DMS 273 treated with DMSO at 0.1 percent for 48 hours (cell line): ENCODE data around the gene ATXN7L1.

Experiments used
- DNase-seq: peaks from one replicate; lab custom pipeline; 2025; lab: John Stamatoyannopoulos, UW

ATXN7L1 gene

GRCh38 chr7:105827151-105827875 lies 49.1 kb downstream of the ATXN7L1 start:
- no peak for DNase-seq

DNA sequence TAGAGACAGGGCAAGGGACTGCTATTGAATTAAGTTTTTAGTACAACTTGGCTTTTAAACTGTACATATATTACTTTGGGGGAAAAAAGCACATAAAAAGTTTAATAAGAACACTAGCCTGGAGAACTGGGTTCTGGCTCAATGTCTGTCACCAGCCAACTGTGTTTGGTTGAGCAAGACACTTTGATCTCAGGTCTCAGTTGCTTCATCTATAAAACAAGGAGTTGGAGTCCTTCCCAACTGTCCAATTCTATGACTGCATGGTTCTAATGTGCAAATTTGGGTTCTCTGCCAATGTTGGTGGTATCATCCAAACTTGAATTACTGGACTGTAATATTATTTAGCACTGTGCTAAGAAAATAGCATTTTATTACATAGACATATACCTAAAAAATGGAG lies 50.3 kb downstream of the ATXN7L1 start:
- DNase-seq, result no peak

GRCh38 chr7:105825371-105825770 lies 51.0 kb downstream of the ATXN7L1 start:
- no peak for DNase-seq

GRCh38 chr7:105822806-105823205 lies 53.6 kb downstream of the ATXN7L1 start:
- DNase-seq, result no peak

- DNase-seq, result no peak
Measured at GRCh38 chr7:105821527-105821926, 54.9 kb downstream of the ATXN7L1 start.

DNA sequence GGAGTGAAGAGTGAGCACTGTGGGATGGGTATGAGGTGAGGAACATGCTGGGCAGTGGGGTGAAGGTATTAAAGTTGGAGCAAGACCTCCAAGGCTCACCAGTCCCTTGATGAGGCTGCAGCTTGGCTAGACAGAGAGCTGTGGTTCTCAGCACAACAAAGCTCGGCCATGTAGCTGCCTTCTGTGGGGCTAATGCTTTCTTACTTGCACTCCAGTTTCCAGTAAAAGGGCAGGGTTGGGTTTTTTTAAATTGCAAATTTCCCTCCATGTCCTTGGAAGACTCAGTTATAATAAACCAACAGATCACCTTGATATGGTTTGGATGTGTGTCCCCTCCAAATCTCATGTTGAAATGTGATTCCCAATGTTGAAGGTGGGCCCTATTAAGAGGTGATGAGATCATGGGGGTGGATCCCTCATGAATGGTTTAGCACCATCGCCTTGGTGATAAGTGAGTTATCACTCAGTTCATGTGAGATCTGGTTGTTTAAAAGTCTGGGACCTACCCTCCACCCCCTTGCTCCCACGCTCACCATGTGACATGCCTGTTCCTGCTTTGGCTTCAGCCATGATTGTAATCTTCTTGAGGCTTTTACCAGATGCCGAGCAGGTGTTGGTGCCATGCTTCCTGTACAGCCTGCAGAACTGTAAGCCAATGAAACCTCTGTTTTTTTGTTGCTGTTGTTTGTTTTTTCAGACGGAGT lies 55.9 kb downstream of the ATXN7L1 start:
- no peak for DNase-seq

DNA sequence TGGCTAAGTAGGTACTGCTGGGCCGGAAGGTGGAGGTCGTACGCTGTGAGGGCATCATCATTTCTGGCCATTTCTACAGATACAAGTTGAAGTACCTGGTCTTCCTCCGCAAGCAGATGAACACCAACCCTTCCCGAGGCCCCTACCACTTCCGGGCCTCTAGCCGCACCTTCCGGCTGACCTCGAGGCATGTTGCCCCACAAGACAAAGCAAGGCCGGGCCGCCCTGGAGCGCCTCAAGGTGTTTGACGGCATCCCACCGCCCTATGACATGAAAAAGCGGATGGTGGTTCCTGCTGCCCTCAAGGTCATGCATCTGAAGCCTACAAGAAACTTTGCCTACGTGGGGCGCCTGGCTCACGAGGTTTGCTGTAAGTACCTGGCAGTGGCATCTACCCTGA lies 56.8 kb downstream of the ATXN7L1 start:
- no peak for DNase-seq

GRCh38 chr7:105816954-105817615 lies 59.3 kb downstream of the ATXN7L1 start:
- no peak for DNase-seq

DNA sequence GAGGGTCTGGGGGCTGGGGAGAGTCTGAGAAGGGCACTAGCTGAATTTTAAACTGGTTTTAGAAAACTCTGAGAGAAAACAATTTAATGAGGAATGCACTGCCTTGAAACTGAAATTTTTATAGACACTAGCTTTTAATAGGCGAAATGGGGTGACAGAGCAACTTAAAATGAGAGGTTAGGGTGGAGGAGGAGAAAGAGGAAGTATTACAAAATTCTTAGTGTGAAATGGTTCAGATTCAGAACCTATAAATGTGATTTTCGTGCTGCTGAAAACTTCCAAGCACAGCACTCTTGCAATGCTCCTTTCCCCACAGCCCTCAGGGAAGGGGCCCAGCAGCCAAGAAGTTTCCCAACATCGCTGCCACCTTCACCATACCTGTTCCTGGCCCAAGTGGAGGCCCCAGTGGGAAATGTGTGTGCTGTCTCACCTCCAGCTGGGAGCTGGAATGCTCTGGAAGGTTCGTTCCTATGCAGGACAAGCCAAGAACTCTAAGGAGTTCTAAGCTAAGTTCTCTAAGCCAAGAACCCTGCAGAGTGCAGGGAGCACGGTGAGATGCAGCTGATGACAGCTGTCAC lies 60.0 kb downstream of the ATXN7L1 start:
- DNase-seq, result no peak

GRCh38 chr7:105815576-105815975 lies 60.8 kb downstream of the ATXN7L1 start:
- no peak for DNase-seq

- no peak for DNase-seq
Measured at GRCh38 chr7:105814481-105814880, 61.9 kb downstream of the ATXN7L1 start.

DNA sequence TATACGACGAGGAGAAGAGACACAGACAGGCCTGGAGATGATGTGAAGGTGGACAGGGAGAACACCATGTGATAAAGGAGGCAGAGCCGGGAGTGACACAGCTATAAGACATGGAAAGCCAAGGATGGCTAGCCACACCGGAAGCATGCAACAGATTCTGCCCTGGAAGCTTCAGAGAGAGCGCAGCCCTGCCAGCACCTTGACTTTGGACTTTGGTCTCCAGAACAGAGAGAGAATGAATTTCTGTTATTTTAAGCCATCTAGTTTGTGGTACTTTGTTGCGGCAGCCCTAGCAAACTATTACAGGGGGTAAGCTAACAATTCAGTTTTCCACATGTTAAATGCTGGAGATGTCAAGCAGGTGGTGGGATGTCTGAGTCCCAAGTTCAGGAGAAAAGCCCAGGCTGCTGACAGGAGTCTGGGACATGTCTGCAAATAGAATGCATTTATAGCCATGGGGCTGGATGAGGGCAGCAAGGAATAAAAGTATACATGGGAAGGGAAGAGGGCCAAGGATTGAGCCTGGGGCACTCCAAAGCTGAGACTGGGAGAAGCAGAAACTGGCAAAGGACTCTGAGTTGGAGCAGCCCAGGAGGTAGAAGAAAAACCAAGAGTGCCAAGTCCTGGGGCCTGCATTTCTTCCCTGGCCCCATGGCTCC lies 65.1 kb downstream of the ATXN7L1 start:
- no peak for DNase-seq

- no peak for DNase-seq
Measured at GRCh38 chr7:105810556-105810955, 65.8 kb downstream of the ATXN7L1 start.

DNA sequence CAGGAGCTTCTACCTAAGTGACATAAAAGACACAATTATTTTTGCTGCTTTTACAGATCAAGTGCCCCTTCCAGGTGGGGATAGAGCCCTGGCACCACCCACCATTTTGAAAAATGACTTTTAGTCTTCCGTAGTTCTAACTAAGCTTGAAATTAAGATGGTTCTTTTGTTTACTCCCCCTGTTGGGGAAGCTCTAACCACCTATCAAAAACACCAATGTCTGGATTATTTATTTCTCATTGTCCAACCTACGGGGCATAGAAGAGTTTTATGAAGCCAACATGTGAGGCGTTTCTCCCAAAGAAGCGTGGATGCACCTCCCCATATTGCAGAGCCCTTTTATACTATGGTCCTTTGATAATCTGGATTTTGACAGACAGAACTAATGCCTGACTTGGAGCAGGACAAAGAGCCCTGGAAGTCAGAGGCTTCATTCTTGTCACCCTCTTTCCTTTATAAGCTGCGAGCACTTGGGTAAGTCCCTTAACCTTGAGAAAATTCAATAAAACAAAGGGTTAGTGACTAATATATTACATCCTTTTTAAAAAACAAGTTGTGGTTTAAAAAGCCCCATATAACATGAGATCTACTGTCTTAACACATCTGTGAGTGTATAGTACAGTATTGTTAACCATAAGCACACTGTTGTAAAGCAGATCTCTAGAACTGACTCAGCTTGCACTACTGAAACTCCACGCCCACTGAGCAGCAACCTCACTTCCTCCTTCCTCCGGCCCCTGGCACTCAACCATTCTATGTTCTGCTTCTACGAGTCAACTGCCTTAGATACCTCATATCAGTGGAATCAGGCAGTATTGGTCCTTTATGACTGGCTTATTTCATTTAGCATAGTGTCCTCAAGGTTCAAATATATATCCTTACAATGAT lies 67.5 kb downstream of the ATXN7L1 start:
- DNase-seq, result no peak

GRCh38 chr7:105808209-105808608 lies 68.2 kb downstream of the ATXN7L1 start:
- DNase-seq, result no peak

DNA sequence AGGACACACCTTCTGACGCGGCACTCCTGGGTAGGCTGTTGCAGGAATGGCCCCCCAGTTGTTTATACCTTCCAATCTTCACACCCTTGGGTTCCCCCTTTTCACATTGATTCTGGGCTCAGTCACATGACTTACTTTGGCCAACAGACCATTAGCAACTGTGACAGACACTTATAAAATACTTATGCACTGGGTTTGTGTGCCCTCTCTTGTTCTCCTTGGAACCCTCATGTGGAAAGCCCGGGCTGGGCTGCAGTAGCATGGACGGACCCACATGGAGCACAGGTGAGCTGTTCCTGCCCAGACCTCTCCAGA lies 69.0 kb downstream of the ATXN7L1 start:
- DNase-seq, result no peak

- DNase-seq, result no peak
Measured at GRCh38 chr7:105806592-105807447, 69.6 kb downstream of the ATXN7L1 start.

- DNase-seq, result no peak
Measured at GRCh38 chr7:105805447-105806019, 70.9 kb downstream of the ATXN7L1 start.

- no peak for DNase-seq
Measured at GRCh38 chr7:105803429-105803736, 73.0 kb downstream of the ATXN7L1 start.
